GM12878 (cell line): ENCODE results near the gene NPM1. TPM values are rescaled to one million over a fixed set of nuclear protein-coding genes. Genes with fewer than 3 reads are reported as not detected.
"Not testable (repeated sequence)": the region's sequence is repeated elsewhere in the genome, so short reads cannot be mapped to it uniquely, and the experiment has no call there.

Source experiments
- ATAC-seq: fragments of 200-7000 bp; cut with Tn5 transposase; 3 replicates; pipeline ENCODE4 v1.9.1; 2020; ENCODE audit warnings: mild to moderate bottlenecking, moderate library complexity
- BruUV-seq: library from RNA; stranded (reverse); fragments of 400-500 nt; replicated peaks from 2 replicates; lab custom pipeline; 2021; lab: Mats Ljungman, UMichigan
- CTCF ChIA-PET: fragments of 300-600 bp; sonication (Branson Sonifier 250); formaldehyde crosslinking; extraction: SDS; loops from one replicate; lab custom pipeline; 2021; ENCODE audit warnings: inconsistent platforms; lab: Yijun Ruan, JAX
- POLR2A ChIA-PET: fragments of 350-600 bp; formaldehyde crosslinking; extraction: SDS; loops from one replicate; lab custom pipeline; 2021; ENCODE audit warnings: inconsistent platforms; lab: Charles Lee
- RAD21 ChIA-PET: fragments of 300-600 bp; sonication (Branson Sonifier 250); formaldehyde crosslinking; loops from one replicate; lab custom pipeline; 2023; ENCODE audit warnings: antibody characterized with exemption; ENCODE audit not compliant: unreplicated experiment; lab: Charles Lee
- SMC1A ChIA-PET: fragments of 300-600 bp; sonication (Branson Sonifier 250); formaldehyde crosslinking; loops from one replicate; lab custom pipeline; 2023; ENCODE audit not compliant: unreplicated experiment, uncharacterized antibody; lab: Charles Lee
- DNase-seq: peaks from one replicate; pipeline ENCODE4 v3.0.0-alpha.2; 2011; ENCODE audit warnings: low read depth, low spot score
- FAIRE-seq: peaks from 3 replicates; lab custom pipeline; 2011; peaks lifted over from hg19 to GRCh38; lab: Jason Lieb, UNC
- H2AFZ ChIP-seq: 2 replicates; pipeline ENCODE4 v1.6.0; 2011; ENCODE audit warnings: low read depth, low read length, control low read depth; ENCODE audit not compliant: control insufficient read depth
- H3K27ac ChIP-seq: 2 replicates; pipeline ENCODE4 v1.5.1; 2011; ENCODE audit warnings: control low read depth; ENCODE audit not compliant: control insufficient read depth, insufficient read depth
- H3K27me3 ChIP-seq, 2 experiments: replicated peaks in 1 of 2; 2 replicates each; pipeline versions ENCODE4 v1.6.0 to v1.6.1; 2011; ENCODE audit warnings: low read length in 1 of 2; ENCODE audit not compliant: control insufficient read depth in 2 of 2, insufficient read depth in 2 of 2
- H3K36me3 ChIP-seq, 2 experiments: 2 replicates each; pipeline ENCODE4 v1.5.1; 2011; ENCODE audit warnings: low read length in 1 of 2; ENCODE audit not compliant: control insufficient read depth in 2 of 2, insufficient read depth in 2 of 2
- H3K4me1 ChIP-seq: 2 replicates; pipeline ENCODE4 v1.6.1; 2011; ENCODE audit warnings: mild to moderate bottlenecking, low read length, moderate library complexity, mixed read lengths; ENCODE audit not compliant: control insufficient read depth, insufficient read depth
- H3K4me2 ChIP-seq: 2 replicates; pipeline ENCODE4 v1.6.0; 2011; ENCODE audit warnings: control low read depth; ENCODE audit not compliant: control insufficient read depth, insufficient read depth
- H3K4me3 ChIP-seq: fragments of 200-600 bp; sonication (generic); 2 replicates; pipeline ENCODE4 v1.5.1; 2016
- H3K79me2 ChIP-seq: 2 replicates; pipeline ENCODE4 v1.6.0; 2011; ENCODE audit warnings: low read length; ENCODE audit not compliant: control insufficient read depth, insufficient read depth
- H3K9ac ChIP-seq: 2 replicates; pipeline ENCODE4 v1.8.0; 2011; ENCODE audit warnings: low read length, control low read depth, mixed read lengths; ENCODE audit not compliant: control insufficient read depth, insufficient read depth
- H3K9me3 ChIP-seq: replicated peaks from 3 replicates; pipeline ENCODE4 v1.5.1; 2011; ENCODE audit warnings: mild to moderate bottlenecking, low read length; ENCODE audit not compliant: control insufficient read depth, insufficient read depth
- H4K20me1 ChIP-seq: 2 replicates; pipeline ENCODE4 v1.6.0; 2011; ENCODE audit not compliant: control insufficient read depth, insufficient read depth
- WGBS: methylation state at CpG from one replicate; pipeline ENCODE4 v1.1.6; 2016; ENCODE audit warnings: low lambda C conversion rate; ENCODE audit not compliant: insufficient replicate concordance, insufficient coverage; ENCODE audit errors: missing lambda C conversion rate; 5-methylcytosine and 5-hydroxymethylcytosine counted together
- in situ Hi-C: fragments of 300-500 bp; cut with MboI; formaldehyde crosslinking; loops from 9 replicates; pipeline ENCODE4 v1.14.3; 2018; ENCODE audit warnings: mixed read lengths
- intact Hi-C: fragments of 100-400 bp; cut with micrococcal nuclease; formaldehyde crosslinking; loops from one replicate; pipeline ENCODE4 v1.14.2; 2022; ENCODE audit not compliant: unreplicated experiment
- polyA plus RNA-seq, 11 experiments: library from polyadenylated mRNA; depleted of rRNA in 4 of 11; unstranded in 6 of 11; stranded (reverse) in 5 of 11; fragments of >200 nt; fragmentation: Nextera tagmentation in 4 of 11; fragmentation: Illumina TruSeq in 1 of 11; extraction: Ambion mirVana in 4 of 11; extraction: Trizol in 1 of 11; gene quantifications; 1 replicate in 1 of 11; 2 replicates in 10 of 11; pipeline versions ENCODE4 v1.2.1 to v1.2.3, GENCODE V29; 2011 to 2016; ENCODE audit warnings: inconsistent platforms in 2 of 11, missing spikeins in 2 of 11, low read depth in 1 of 11
- total RNA-seq, 4 experiments: library from RNA; depleted of rRNA in 3 of 4; stranded (reverse); fragments of >200 nt in 3 of 4; fragmentation: Illumina TruSeq in 1 of 4; extraction: Trizol in 1 of 4; gene quantifications; 2 replicates each; pipeline versions ENCODE4 v1.2.1 to v1.2.3, GENCODE V29; 2013 to 2021

NPM1 gene
- total and polyA plus RNA-seq, 10 of the 15 experiments (the other 5 are each of a cell fraction or from before 2014, with no cell fraction given): 1,843 to 5,466 (median 2,866) TPM

DNA sequence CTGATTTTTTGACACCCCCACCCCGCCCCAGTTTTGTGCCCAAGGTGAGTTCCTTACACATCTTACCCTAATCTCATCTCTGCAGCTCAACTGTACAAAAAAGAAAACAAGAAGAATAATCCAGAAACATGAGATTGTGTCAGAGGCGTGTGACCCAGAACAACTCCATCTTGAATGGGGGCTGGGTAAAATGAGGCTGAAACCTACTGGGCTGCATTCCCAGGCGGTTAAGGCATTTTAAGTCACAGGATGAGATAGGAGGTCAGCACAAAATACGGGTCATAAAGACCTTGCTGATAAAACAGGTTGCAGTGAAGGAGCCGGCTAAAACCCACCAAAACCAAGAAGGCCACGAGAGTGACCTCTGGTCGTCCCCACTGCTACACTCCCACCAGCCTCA, 26.5 kb upstream of the NPM1 start:
- H3K4me1 ChIP-seq, BruUV-seq, ATAC-seq, H3K4me3 ChIP-seq, H4K20me1 ChIP-seq, SMC1A ChIA-PET, RAD21 ChIA-PET, CTCF ChIA-PET, FAIRE-seq, H3K36me3 ChIP-seq, H3K79me2 ChIP-seq, H3K27ac ChIP-seq, H3K9ac ChIP-seq, in situ Hi-C loops, DNase-seq, H2AFZ ChIP-seq, H3K9me3 ChIP-seq, H3K4me2 ChIP-seq, H3K27me3 ChIP-seq, intact Hi-C loops: not testable (repeated sequence)
- WGBS: 52% methylated on average over 7 of the region's 7 CpGs
- POLR2A ChIA-PET: interaction anchor here (0.6 to 0.7 kb wide), 2 partner anchors 9 to 1159 kb away, joined by 3 to 4 read pairs; no protein-coding TSS in a partner anchor

DNA sequence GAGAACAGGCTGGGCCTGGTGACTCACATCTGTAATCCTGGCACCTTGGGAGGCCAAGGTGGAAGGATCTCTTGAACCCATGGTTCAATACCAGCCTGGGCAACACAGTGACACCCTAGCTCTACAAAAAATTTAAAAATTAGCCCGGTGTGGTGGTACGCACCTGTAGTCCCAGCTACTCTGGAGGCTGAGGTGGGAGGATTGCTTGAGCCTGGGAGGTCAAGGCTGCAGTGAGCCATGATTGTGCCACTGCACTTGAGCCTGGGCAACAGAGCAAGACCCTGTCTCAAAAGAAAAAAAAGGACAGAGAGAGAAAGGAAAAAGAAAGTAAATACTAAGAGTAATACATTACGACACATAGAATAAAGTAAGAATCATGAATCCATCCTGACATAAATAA, 24.4 kb upstream of the NPM1 start:
- CTCF ChIA-PET, POLR2A ChIA-PET, SMC1A ChIA-PET: not testable (repeated sequence)

More for the DNA sequence above, 24.4 kb upstream of the NPM1 start:
- peaks cover 12% of the 10 kb centered on the region for H3K4me1 ChIP-seq
- H3K9ac ChIP-seq, in situ Hi-C loops, BruUV-seq, H4K20me1 ChIP-seq, DNase-seq, H3K36me3 ChIP-seq, H3K79me2 ChIP-seq, H3K27ac ChIP-seq, intact Hi-C loops, H3K4me3 ChIP-seq, H3K27me3 ChIP-seq, FAIRE-seq, H2AFZ ChIP-seq, ATAC-seq, H3K4me2 ChIP-seq, H3K9me3 ChIP-seq, RAD21 ChIA-PET: not testable (repeated sequence)
- 76% methylated on average over 3 of the region's 3 CpGs for WGBS
